Body of pancreas (tissue), 4 donors: Measurements from ENCODE around the gene PCSK5.

ENCODE experiments used
- CTCF ChIP-seq, 7 experiments: fragments of 450-650 bp in 4 of 7; fragments of 200-600 bp in 3 of 7; sonication (generic) in 3 of 7; IDR thresholded peaks; one replicate each; pipeline ENCODE4 v1.5.1; 2016 to 2019; ENCODE audit warnings: antibody characterized with exemption in 7 of 7
- POLR2A ChIP-seq, 3 donors: fragments of 450-650 bp; IDR thresholded peaks; one replicate each; pipeline ENCODE4 v1.6.1; 2016; ENCODE audit warnings: antibody characterized with exemption in 3 of 3, mild to moderate bottlenecking in 2 of 3

- TF ChIP-seq CTCF (IDR thresholded peaks at IDR 0.05) (no peak), POLR2A (IDR thresholded peaks at IDR 0.05) (no peak)
Observed at GRCh38 chr9:75907923-75908322, 17.4 kb downstream of the PCSK5 start.
